Measurements from ENCODE around the gene MGAT4C.
"Not testable (repeated sequence)": the region's sequence is repeated elsewhere in the genome, so short reads cannot be mapped to it uniquely, and the experiment has no call there.

The MGAT4C gene

DNA sequence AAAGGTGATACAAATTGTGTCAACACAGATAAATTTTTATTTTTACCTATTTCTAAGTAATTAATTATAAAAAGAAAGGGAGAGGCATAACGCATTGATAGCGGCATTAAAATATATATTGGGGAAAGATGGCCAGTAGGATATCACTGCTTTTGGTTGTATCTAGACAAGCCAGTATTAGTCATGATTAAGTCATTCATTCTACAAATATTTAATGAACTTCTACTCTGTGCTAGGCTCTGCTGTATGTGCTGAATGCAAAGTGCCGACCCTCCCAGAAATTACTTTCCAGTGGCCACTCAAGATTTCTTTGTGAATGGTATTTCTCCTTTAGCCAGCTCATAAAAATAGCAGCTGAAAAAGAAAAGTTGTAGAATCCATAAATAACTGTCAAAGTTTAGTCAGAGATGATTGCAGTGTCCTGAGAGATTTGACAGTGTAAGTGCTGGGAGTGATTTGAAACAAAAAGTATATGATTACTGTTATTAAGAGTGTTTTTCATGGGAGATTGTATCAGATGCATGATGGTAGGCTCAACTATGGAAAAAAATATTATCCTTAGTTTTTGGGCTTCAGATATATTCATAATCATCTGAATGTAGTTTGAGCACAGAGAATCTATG lies 133.2 kb downstream of the MGAT4C start:
- DNase-seq, result no peak

DNA sequence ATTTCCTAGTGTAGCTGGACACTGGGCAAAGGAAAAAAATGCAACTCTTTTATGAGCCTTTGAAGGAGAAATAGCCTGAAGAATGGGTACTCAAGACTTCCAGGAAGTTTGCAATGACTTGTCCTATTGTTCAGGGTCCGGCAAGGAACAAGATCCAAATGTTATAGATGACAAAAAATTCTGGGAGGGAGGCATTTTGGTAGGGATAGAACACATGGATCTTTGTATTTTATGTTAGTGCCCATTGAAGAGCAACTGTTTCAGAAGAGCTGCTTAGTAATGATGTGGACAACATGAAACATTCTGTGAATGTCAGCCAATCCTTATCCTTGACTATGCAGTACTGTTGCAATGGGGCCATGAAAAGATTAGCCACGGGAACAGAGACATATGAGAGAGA lies 138.0 kb downstream of the MGAT4C start:
- no peak for DNase-seq

DNA sequence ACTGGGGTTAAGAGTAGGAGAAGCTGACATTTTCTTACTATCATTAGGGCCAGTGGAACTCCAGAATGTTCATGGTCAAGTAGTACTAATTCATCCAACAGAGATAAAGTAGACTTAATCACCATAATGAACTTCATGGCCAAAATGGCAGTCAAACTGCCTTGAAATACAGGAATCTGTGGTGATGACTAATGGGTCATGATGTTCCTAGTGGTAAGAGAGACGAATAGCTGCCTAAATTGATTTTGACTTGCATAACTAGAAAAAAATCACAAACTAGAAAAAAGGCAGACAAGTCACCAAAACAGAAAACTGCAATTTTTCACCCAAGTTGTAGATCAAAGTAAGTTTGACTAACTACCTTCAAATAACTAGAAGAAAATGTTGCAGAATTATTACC lies 138.5 kb downstream of the MGAT4C start:
- DNase-seq, result no peak

DNA sequence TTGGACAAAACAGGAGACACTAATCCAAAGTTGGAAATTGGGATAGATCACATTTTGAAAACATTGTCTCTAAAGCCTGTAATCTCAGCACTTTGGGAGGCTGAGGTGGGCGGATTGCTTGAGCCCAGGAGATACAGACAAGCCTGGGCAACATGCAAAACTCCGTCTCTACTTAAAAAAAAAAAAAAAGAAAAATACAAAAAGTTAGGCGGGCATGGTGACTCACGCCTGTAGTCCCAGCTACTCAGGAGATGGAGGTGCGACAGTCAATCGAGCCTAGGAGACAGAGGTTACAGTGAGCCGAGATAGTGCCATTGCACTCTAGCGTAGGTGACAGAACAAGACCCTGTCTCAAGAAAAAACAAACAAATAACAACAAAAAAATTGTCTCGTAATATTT lies 152.1 kb downstream of the MGAT4C start:
- DNase-seq, result no peak

DNA sequence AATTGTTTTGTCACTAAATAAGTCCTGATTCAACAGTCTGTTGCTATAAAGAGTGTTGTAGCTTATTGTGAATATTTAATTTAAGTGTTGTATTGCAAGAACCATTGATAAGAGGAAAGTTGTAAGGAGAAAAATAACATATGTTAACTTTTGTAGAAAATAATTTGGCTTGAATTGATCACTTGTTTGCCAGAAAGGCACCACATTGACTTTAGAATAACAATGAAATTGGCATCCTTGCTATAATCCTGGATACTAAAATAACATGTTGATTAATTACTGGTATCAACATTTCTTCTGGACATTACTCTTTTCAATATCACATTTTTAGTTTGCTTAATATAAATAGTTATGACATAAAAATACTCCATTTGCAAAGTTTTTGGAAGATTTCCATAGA lies 159.0 kb downstream of the MGAT4C start:
- DNase-seq, result no peak

DNA sequence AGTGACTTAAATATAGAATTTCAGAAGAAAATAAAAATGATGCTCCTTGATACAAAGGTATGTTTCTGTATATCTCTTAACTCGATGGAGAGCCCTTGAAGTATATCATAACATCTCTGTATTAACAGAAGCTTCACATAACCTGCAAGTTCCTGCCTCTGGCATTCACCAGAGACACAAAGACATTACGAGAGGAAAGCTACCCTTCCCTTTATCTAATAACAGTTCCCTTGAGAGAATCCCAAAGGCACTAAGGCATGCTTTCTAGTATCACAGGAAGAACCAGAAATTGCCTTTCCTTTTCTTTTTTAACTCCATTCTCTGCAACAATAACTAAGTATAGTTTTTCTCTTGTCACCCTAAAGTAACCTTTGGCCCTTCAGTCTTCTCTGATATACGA lies 164.5 kb downstream of the MGAT4C start:
- no peak for DNase-seq

DNA sequence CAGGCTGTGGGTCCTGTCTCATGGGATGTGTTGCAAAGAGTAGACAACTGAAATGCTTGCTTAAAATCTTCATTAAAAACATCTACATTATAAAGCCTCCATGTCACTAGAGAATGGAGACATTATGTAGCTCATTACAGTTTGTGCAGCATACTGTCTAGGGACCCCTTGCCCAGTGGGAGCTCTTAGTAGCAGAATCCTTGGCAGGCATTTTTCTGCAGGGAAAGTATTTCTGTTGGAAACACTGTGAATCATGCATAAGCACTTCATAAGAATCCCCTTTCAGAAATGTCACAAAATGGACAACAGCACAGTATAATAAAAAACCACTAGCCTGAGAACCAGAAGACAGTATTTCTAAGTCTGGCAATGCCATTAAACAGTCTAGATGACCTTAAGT lies 174.3 kb downstream of the MGAT4C start:
- no peak for DNase-seq

DNA sequence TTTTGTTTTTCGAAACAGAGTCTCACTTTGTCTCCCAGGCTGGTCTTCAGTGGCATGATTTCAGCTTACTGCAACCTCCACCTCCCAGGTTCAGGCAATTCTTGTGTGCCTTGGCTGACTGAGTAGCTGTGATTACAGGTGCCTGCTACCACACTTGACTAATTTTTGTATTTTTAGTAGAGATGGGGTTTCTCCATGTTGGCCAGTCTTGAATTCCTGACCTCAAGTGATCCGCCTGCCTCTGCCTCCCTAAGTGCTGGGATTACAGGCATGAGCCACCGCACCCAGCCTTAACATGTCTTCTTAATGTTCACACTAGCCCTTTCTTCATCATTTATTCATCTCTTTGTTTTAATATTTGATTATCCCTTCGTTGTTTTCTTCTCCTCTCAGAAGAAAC lies 197.1 kb downstream of the MGAT4C start:
- DNase-seq, result not testable (repeated sequence)

DNA sequence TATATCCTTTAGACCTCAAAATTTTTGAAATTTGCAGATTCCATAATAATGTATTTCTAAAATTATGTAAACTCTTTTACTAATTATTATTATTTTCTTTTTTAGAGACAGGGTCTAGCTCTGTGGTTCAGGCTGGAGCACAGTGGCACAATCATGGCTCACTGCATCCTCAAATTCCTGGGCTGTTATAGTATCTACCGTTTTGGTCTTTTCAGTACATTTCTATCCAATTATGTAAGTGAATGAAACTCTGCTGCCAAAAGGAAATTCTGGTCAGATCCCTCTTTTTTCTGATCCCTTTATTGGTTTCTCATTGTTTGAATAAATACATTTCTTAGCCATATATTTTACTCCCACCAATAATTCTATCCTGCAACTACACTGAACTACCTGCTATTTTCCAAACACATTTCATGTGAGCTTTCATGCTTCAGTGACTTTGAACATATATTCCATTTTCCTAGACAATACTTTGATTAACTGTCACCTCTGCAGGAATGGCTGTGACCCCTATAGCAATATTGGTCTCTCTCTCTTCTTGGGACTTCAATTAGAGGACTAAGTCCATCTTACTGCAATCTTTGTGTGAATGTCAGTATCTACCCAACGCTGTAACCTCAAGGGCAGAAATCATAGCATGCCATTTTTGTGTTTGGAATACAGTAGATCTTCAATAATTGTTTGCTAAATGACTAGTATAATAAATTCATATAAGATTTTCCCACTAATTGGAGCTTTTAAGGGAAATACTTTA lies 198.9 kb downstream of the MGAT4C start:
- DNase-seq, result no peak

DNA sequence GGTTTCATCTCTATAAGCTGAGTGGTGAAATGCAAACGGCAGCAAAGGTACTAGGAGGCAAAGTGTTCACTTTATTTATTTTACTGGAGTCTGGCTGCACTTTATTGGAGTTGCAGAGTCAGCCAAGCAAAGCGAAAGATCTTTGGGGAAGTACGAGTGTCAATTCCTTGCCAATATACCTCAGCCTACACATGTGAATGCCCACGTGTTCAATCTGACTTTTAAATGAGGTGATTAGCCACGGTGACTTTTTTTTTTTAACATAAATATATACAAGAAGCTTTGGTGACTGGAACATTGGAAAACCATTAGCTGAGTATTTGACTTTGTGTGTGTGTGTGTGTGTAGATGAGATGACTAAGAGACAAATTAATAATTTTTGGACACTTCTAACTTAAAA lies 203.3 kb downstream of the MGAT4C start:
- DNase-seq, result no peak

DNA sequence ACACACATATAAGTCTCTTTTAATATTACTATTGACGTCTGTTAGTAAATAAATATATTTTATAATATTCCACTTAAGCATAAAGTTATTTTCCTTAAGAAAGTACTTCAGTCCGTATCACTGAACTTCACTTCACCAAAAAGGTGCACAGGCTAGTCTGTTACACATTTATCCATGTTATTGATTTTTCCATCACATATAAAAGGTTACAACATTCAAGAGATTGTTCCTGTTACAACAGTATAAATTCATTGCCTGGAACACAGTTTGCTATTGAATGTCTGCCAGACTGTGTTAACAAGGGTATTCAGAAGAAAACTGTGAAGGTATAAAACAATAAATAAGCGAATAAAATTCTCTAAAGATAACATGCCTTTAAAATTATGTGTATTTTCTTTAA lies 206.2 kb downstream of the MGAT4C start:
- no peak for DNase-seq

DNA sequence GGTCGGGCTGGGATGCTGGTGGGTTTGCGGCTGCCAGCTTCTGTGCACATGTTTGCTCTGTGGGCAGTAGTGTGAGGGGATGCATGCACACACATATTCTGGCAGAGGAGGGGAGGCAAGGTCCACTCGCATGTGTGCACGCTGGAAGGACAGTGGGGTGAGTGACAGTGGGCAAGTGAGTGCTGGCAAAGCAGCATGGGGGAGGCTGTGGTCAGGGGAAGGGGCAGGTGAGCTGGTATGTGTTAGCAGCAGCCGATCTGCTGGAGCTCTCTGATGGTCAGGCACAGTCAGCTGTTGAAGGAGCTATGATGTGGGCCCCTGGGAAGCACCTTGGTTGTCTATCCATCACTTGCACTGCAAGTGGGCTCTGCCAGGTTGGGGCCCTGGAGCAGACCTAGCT lies 211.8 kb downstream of the MGAT4C start:
- no peak for DNase-seq

DNA sequence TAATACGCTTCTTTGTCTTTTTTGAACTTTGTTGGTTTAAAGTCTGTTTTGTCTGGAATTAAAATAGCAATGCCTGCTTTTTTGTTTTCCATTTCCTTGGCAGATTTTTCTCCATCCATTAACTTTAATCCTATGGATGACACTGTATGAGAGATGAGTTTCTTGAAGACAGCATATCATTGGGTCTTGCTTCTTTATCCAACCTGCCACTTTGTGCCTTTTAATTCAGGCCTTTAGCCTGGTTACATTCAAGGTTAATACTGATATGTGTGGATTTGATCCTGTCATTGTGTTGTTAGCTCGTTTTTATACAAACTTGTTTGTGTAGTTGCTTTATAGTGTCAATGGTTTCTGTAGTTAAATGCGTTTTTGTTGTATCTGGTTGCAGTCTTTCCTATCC lies 214.1 kb downstream of the MGAT4C start:
- DNase-seq, result no peak

DNA sequence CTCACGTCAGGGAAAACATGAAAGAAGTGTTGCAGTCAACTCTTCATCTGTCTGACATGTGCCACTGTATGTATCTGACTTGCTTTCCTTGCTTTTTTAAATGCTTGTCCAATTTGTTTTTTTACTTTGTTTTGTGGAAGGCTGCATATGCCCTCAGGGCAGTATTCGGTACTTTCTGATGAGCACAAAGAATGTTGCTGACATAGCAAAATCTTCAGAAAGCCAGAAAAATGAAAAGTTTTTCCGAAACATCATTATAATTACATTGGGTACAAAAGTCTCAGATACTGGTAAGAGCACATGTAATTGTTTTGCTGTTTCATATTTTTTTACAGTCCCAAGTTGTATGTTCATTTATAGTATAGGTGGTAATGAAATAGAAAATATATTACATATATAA lies 237.8 kb downstream of the MGAT4C start:
- DNase-seq, result no peak

DNA sequence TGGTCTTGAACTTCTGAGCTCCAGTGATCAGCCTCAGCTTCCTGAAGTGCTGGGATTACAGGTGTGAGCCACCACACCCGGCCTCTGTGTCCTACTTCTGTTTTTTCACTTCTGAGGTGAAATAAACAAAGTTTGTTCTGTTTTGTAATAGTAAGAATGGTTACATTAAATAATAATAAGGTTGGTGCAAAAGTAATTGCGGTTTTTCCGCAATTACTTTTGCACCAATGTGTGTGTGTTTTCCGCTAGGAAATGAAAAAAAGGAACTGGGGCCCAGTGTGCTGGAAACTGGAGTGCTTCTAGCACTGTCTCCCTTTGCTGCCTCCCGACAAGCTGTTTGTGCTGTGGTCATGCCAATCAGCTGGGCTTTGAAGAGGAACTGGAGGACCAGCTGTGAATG lies 241.2 kb downstream of the MGAT4C start:
- DNase-seq, result no peak

DNA sequence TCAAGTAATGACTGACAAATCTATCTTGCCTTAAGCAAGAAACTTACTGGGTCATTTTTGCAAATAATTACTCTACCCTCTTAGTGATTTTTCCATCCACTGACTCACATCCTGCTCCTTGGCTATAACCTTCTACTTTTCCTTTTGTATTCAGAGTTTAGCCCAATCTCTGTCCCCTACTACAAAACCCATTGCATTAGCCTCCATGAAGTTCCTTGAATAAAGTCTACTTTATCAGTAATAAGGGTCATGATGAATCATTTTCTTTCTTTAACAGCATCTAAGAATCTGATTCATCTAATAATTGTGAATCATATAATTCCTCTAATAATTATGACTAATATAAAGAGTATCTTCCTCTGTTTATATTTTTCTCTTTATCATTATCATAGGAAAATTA lies 249.5 kb downstream of the MGAT4C start:
- no peak for DNase-seq

DNA sequence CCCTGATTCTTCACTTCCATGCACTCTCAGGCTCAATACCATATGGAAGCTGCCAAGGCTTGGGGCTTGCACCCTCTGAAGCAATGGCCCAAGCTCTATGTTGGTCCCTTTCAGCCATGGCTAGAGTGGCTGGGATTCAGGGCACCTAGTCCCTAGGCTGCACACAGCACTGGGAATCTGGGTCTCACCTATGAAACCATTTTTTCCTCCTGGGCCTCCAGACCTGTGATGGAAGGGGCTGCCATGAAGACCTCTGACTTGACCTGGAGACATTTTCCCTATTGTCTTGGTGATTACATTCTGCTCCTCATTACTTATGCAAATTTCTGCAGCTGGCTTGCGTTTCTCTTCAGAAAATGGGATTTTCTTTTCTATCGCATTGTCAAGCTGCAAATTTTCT lies 258.1 kb downstream of the MGAT4C start:
- DNase-seq, result no peak

DNA sequence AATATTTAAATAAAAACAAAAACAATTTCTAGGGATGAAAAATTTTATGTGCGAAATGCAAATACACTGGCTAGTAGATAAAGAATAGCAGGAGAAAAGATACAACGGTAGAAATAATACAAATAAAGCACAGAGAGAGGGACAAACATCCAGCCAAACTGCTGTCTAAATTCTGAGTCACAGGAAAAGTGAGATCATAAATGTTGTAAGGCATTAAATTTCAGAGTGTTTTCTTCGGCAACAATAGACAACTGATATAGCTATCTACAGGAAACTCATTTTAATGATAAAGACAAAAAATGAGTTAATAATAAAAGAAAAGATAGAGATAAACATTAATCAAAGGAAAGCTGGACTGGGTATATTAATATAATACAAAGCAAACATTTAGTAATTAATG lies 259.9 kb downstream of the MGAT4C start:
- no peak for DNase-seq

DNA sequence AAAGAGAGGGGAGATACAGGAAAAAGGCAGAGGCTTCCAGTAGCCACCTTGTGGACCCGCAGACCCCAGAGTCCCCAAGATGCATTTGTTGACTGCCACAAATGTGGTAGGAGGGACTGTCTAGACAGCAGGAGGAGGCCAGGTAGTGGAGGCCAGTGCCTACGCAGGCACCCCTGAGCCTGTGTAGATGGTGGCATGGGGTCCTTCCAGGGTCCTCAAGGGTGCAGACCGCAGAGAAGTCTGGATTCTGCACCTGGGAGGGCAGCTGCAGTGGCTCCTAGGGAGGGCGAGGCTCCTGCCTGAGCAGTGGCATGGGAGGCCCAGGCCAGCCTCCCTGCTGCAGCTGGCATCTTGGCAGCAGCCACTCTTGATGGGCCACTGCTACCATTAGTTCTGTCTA lies 262.4 kb downstream of the MGAT4C start:
- DNase-seq, result no peak

DNA sequence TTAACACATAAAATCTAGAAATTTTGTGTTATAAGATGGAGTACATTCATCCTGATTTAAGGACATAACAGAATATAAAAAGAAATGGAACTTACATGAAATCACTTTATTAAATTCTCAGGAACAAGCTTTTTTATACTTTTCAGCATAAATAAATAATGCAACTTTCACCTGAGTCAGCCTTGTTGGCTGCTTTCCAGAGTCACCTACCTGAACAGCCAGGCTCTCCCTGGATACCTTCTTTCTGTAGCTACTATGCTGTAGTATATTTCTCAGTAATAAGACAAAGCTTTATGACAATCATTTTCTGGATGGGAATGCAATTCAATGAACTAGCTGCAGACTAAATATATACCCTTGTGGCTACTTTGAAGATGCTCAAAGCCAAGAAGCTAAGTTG lies 270.2 kb downstream of the MGAT4C start:
- DNase-seq, result no peak

DNA sequence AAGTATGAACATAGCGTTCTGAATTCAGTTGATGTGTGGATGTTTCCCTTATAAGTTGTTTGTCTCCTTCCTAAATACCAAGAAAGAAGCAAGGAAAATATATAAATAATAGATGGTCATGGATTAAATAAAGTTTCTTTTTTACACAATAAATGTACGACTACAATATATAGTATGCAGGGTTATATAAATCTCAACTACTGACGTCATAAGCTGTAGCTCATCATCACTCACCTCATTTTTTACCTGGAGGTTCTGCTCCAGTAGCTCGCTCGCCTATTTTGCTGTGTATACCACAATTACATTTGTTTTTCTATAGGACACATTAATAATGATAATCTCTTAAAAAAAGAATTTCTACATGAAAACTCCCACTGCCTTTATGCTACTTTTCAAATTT lies 272.6 kb downstream of the MGAT4C start:
- DNase-seq, result no peak

DNA sequence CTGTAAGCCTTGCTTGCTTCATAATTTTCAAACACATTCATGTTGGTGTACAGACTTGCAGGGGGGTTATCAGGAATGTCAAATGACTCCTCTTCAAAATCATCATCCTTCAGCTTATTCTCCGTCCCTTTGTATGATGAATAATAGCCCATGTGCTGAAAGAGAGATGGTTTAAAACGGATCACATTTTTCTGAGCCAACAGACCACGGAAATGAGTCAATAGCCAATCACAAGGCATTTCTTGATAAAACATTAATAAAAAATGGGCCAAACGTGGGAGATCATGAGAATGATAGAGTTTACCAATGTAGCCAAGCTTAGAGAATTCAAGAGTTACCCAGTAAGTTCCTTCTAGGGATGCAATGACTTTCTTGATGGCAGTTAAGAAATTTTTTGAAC lies 276.6 kb downstream of the MGAT4C start:
- DNase-seq, result no peak

DNA sequence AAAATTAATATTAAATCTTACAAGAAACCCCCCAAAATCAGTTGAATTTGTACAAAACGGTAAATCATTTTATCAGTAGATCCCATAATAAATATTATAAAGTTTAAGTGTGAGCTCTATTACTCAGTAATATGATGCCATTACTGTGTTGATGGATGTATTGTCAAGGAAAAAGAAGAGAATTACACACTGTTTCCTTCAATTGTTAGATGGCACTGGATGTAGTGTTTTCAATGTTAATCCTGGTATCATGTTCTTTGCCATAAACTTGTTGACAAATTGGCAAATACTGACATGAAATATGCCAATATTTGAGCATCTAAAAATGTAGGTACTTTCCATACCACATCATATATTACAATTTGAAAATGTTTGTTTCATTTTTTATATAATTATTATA lies 280.5 kb downstream of the MGAT4C start:
- no peak for DNase-seq

DNA sequence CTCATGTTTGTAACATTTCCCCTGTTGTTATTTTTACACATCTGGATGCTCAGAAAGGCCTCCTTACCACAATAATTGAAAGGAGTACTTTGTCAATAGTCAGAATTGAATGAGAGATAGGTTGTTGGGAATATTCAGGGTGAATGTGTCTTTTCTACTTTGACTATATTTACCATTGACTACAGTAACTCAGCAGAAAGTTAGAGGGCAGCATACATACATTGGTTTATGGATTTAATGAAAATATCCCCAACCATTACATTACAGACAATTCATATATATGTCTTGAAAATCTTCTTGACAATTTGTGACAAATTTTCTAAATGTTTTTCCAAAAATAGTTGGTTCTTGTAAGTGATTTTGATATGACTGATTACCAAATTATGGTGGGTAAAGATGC lies 284.4 kb downstream of the MGAT4C start:
- DNase-seq, result no peak

DNA sequence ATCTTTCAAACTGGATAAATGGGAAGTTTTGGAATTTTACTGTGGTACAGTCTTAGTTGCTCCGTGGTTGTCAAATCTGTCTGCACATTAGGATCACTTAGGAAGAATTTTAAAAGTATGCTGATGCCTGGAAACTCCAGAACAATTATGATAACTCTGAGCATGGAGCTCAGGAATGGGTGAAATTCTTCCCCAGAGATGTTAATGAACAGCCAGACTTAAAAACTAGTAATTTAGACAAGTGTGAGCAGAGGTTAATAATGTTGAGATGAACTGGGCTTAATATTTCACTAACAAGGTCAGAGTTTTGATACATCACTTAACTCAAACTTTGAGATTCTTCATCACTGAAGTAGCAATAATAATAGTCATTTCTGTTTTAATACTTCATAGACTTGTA lies 287.6 kb downstream of the MGAT4C start:
- DNase-seq, result no peak

Data from T-helper 9 cell (primary cell).